HEK293 (cell line): ENCODE results near the gene CENPN.

Experiments used
- BCL11B ChIP-seq: fragments of 450-650 bp; formaldehyde crosslinking; IDR thresholded peaks from 2 replicates; pipeline ENCODE4 v1.5.1; 2016; ENCODE audit warnings: low read depth, missing biosample characterization, missing genetic modification characterization
- ZEB2 ChIP-seq: fragments of 450-650 bp; formaldehyde crosslinking; IDR thresholded peaks from 2 replicates; pipeline ENCODE4 v1.5.1; 2016; ENCODE audit warnings: missing biosample characterization, missing genetic modification characterization
- ZNF341 ChIP-seq: fragments of 450-650 bp; formaldehyde crosslinking; IDR thresholded peaks from 2 replicates; pipeline ENCODE4; 2016; ENCODE audit warnings: low read depth, missing biosample characterization, missing genetic modification characterization
- TF ChIP-seq, protein P1 (sequence below): fragments of 450-650 bp; formaldehyde crosslinking; IDR thresholded peaks from 2 replicates; pipeline ENCODE4 v1.5.1; 2016; ENCODE audit warnings: missing biosample characterization, missing genetic modification characterization

DNA sequence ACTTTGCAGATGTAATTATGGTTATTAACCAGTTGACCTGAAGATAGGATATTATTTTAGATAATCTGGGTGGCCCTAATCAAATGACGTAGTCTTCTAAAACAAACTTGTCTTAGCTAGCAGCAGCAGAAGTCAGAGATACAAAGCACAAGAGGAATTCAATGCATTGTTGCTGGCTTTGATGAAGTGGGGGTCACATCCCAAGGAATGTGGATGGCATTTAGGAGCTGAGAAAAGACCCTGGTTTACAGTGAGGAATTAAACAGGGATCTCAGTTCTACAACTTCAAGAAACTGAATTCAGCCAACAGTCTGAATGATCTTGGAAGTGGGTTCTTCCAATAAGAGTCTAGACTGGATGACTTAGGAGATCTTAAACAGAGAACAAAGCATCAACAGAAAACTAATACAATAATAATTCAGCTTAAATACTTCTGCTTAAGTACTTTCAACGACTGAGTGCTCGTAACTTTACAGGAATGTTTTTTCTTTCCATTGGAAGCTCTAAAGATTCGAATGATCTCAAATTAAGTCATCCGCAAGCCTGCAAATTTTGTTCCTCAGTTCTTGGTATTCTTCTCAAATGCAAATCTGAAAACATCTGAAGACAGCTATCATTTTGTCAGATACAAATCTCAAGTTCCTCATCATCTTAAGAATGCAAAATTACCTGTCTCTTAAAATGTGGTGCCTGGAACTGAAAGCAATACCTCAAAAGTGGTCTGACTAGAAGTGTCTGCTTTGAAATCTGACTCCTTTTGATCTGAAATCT, 66.7 kb downstream of the CENPN start:
- TF ChIP-seq ZNF341 (tag by site-specific recombination) (no peak), BCL11B (tag by site-specific recombination) (no peak), ZEB2 (no peak)
- TF ChIP-seq, protein P1, sequence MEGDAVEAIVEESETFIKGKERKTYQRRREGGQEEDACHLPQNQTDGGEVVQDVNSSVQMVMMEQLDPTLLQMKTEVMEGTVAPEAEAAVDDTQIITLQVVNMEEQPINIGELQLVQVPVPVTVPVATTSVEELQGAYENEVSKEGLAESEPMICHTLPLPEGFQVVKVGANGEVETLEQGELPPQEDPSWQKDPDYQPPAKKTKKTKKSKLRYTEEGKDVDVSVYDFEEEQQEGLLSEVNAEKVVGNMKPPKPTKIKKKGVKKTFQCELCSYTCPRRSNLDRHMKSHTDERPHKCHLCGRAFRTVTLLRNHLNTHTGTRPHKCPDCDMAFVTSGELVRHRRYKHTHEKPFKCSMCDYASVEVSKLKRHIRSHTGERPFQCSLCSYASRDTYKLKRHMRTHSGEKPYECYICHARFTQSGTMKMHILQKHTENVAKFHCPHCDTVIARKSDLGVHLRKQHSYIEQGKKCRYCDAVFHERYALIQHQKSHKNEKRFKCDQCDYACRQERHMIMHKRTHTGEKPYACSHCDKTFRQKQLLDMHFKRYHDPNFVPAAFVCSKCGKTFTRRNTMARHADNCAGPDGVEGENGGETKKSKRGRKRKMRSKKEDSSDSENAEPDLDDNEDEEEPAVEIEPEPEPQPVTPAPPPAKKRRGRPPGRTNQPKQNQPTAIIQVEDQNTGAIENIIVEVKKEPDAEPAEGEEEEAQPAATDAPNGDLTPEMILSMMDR: no peak
